Measurements from ENCODE around the gene ZNF835.

DNA sequence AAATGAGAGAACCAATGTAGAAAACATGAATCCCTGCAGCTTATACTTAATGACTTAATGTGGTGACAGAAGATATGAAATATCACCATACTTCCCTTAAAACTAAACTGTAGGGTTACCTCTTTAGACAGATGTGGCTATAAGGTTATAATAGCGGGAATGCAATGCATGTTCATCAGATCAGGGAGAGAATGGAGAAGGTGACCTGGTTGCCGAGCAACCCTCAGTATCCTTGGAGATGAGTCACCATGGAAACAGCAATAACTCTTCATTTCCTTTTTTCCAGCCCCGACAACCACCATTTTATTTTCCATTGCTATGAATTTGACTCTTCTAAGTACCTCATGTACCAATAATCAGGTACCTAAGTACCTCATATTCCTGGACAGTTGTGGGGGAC, 28.0 kb upstream of the ZNF835 start:
- TF ChIP-seq JUND (IDR thresholded peaks at IDR 0.05) (no peak), MXI1 (IDR thresholded peaks at IDR 0.05; ENCODE audit: low read depth, low read length) (no peak), EP300 (IDR thresholded peaks at IDR 0.05; ENCODE audit: borderline replicate concordance in 1 of 2, low read depth in 1 of 2, low read length in 1 of 2) (no peak), SMC3 (IDR thresholded peaks at IDR 0.05; ENCODE audit: low read depth, low read length) (no peak)
- TF ChIP-seq, protein P1, sequence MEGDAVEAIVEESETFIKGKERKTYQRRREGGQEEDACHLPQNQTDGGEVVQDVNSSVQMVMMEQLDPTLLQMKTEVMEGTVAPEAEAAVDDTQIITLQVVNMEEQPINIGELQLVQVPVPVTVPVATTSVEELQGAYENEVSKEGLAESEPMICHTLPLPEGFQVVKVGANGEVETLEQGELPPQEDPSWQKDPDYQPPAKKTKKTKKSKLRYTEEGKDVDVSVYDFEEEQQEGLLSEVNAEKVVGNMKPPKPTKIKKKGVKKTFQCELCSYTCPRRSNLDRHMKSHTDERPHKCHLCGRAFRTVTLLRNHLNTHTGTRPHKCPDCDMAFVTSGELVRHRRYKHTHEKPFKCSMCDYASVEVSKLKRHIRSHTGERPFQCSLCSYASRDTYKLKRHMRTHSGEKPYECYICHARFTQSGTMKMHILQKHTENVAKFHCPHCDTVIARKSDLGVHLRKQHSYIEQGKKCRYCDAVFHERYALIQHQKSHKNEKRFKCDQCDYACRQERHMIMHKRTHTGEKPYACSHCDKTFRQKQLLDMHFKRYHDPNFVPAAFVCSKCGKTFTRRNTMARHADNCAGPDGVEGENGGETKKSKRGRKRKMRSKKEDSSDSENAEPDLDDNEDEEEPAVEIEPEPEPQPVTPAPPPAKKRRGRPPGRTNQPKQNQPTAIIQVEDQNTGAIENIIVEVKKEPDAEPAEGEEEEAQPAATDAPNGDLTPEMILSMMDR (IDR thresholded peaks at IDR 0.05) = no peak
- TF ChIP-seq, protein P2, sequence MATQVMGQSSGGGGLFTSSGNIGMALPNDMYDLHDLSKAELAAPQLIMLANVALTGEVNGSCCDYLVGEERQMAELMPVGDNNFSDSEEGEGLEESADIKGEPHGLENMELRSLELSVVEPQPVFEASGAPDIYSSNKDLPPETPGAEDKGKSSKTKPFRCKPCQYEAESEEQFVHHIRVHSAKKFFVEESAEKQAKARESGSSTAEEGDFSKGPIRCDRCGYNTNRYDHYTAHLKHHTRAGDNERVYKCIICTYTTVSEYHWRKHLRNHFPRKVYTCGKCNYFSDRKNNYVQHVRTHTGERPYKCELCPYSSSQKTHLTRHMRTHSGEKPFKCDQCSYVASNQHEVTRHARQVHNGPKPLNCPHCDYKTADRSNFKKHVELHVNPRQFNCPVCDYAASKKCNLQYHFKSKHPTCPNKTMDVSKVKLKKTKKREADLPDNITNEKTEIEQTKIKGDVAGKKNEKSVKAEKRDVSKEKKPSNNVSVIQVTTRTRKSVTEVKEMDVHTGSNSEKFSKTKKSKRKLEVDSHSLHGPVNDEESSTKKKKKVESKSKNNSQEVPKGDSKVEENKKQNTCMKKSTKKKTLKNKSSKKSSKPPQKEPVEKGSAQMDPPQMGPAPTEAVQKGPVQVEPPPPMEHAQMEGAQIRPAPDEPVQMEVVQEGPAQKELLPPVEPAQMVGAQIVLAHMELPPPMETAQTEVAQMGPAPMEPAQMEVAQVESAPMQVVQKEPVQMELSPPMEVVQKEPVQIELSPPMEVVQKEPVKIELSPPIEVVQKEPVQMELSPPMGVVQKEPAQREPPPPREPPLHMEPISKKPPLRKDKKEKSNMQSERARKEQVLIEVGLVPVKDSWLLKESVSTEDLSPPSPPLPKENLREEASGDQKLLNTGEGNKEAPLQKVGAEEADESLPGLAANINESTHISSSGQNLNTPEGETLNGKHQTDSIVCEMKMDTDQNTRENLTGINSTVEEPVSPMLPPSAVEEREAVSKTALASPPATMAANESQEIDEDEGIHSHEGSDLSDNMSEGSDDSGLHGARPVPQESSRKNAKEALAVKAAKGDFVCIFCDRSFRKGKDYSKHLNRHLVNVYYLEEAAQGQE (IDR thresholded peaks at IDR 0.05; ENCODE audit: low read depth, low read length) = no peak

Measured in SK-N-SH (cell line).